ENCODE results near the gene MACROD1.
A peak's percentile ranks its signal among the peaks of the same experiment; 100 is the strongest.

The MACROD1 gene

DNA sequence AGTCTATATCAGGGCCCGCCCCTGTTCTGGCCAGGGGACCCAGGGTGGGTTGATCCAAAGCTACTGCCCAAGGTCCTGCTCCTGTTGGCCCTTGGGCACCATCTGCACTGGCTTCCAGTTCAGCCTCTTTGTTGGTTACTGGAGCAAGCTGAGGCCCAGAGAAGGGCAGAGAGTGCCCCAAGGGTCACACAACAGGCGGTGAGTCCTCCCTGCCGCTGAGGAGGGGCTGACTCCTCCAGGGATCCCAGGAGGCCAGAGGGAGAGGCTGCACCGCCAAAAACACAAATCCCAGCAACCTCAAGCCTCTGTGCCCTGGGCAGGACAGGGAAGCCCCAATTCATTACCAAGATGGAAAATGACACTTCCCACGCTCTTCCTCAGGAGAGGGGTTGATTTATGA is 61.3 kb downstream of the MACROD1 start:
- Histone ChIP-seq H3K9me3 (ENCODE audit: control insufficient read depth in 2 of 2, low read length in 2 of 2) (no peaks in the 10 kb centered on the region), H3K36me3 (ENCODE audit: control insufficient read depth in 2 of 2, insufficient read depth in 2 of 2, low read length in 2 of 2) (no peaks in the 10 kb centered on the region), H3K9ac (ENCODE audit: low read length in 2 of 2) (no peak overlapping the region), H3K4me1 (ENCODE audit: control insufficient read depth, insufficient read depth, low read length) (peaks cover 30% of the 10 kb centered on the region), H3K27ac (ENCODE audit: low read length) (no peak overlapping the region), H3K27me3 (ENCODE audit: control insufficient read depth in 1 of 2, insufficient read depth in 2 of 2, low read length in 2 of 2) (no peaks in the 10 kb centered on the region), H3K4me3 (ENCODE audit: low read length in 2 of 2) (no peak overlapping the region)

DNA sequence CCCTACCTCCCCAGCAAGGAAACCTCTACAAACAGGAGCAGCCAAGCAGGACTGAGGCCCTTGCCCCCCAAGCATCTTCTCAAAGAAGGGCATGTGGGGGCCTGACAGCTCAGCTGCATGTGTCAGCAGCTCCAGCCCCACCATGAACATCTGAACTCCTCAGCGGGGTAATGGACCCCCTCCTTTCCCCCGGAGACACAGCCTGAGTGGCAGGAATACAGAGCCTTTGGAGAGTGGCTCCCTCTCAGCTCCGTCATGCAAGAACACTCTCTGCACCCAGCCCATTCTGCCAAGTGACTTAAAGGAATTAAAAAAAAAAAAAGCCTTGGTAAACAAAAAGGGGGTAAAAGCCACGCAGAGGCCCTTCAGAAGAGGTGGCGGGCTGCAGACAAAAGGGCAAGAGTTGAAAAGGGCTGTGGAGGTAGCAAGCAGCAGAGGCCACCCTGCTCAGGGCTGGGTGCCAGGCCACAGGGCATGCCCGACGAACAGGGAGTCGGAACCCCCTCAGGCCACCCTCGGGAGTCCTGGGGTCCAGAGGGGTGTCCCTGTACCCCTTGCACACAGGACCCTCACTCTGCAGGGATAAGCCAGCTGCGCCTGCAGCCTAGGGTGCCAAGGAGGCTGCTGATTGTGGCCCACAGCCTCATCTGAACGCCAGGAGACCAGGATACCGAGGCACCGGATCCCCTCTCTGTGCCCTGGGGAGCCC is 62.5 kb downstream of the MACROD1 start:
- H3K36me3 ChIP-seq (ENCODE audit: control insufficient read depth in 2 of 2, insufficient read depth in 2 of 2, low read length in 2 of 2) = no peaks in the 10 kb centered on the region
- H3K9ac ChIP-seq (ENCODE audit: low read length in 2 of 2) = no peak overlapping the region
- no peaks in the 10 kb centered on the region for H3K9me3 ChIP-seq (ENCODE audit: control insufficient read depth in 2 of 2, low read length in 2 of 2)
- H3K4me1 ChIP-seq (ENCODE audit: control insufficient read depth, insufficient read depth, low read length) = peaks cover 33% of the 10 kb centered on the region
- H3K27ac ChIP-seq (ENCODE audit: low read length) = no peak overlapping the region
- H3K27me3 ChIP-seq (ENCODE audit: control insufficient read depth in 1 of 2, insufficient read depth in 2 of 2, low read length in 2 of 2) = no peaks in the 10 kb centered on the region
- no peak overlapping the region for H3K4me3 ChIP-seq (ENCODE audit: low read length in 2 of 2)

DNA sequence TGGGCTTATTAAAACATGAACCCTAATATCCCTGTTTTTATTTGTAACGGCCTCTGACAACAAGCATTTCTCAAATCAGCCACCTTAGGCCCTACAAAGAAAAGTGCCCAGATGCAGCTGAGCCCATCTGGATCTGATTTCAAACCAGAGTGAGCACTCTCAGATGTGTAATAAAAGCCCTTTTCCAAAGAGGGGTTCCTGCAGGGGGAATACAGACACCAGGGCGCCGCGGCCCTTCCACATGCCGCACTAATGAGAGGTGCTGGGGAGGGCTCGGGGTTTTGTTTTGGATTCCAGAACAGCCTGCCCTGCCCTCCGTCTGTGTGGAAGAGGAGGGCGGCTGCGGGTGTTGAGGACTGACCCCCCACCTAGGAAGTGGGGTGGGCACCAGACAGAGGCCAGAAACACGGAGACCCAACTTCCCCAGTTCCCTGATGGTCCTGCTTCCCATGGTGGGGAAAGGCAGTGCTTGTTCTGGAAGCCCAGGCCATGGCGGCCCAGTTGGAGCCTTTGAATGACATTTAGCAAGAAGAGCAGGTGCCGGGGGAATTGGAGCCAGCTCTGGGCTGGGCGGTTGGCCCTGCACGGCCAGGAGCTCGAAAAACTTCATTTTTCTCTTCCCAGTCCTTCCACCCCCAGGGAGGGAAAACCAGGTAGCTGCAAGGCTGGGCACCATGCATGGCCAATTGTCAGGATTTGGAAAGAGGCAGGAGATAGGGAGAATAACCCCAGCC is 63.7 kb downstream of the MACROD1 start:
- H3K36me3 ChIP-seq (ENCODE audit: control insufficient read depth in 2 of 2, insufficient read depth in 2 of 2, low read length in 2 of 2) = no peaks in the 10 kb centered on the region
- H3K9ac ChIP-seq (ENCODE audit: low read length in 2 of 2) = no peak overlapping the region
- no peaks in the 10 kb centered on the region for H3K9me3 ChIP-seq (ENCODE audit: control insufficient read depth in 2 of 2, low read length in 2 of 2)
- H3K4me1 ChIP-seq (ENCODE audit: control insufficient read depth, insufficient read depth, low read length) = peaks cover 43% of the 10 kb centered on the region
- no peak overlapping the region for H3K4me3 ChIP-seq (ENCODE audit: low read length in 2 of 2)
- H3K27me3 ChIP-seq (ENCODE audit: control insufficient read depth in 1 of 2, insufficient read depth in 2 of 2, low read length in 2 of 2) = no peaks in the 10 kb centered on the region
- no peak overlapping the region for H3K27ac ChIP-seq (ENCODE audit: low read length)

DNA sequence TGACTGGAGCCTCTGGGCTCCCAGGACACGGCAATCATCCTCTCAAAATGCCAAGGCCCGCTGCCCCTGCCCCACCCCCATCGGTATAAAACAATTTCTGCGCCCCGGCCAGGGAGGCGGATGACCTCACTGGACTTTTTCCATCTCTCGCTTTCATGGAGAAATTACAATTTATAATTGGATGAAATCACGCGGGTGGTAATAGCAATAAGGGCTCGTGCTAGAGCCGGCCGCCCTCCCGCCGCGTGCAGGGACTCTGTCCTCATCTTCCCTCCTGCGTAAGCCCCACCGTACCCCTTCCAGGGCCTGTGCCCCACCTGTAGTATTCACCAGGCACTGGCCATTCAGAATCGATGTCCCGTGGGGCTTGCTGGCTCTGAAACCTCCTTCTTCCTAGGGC is 64.5 kb downstream of the MACROD1 start:
- no peak overlapping the region for H3K9ac ChIP-seq (ENCODE audit: low read length in 2 of 2)
- H3K9me3 ChIP-seq (ENCODE audit: control insufficient read depth in 2 of 2, low read length in 2 of 2) = no peaks in the 10 kb centered on the region
- H3K36me3 ChIP-seq (ENCODE audit: control insufficient read depth in 2 of 2, insufficient read depth in 2 of 2, low read length in 2 of 2) = no peaks in the 10 kb centered on the region
- peaks cover 49% of the 10 kb centered on the region for H3K4me1 ChIP-seq (ENCODE audit: control insufficient read depth, insufficient read depth, low read length)
- H3K4me3 ChIP-seq (ENCODE audit: low read length in 2 of 2) = no peak overlapping the region
- no peak overlapping the region for H3K27ac ChIP-seq (ENCODE audit: low read length)
- no peaks in the 10 kb centered on the region for H3K27me3 ChIP-seq (ENCODE audit: control insufficient read depth in 1 of 2, insufficient read depth in 2 of 2, low read length in 2 of 2)

DNA sequence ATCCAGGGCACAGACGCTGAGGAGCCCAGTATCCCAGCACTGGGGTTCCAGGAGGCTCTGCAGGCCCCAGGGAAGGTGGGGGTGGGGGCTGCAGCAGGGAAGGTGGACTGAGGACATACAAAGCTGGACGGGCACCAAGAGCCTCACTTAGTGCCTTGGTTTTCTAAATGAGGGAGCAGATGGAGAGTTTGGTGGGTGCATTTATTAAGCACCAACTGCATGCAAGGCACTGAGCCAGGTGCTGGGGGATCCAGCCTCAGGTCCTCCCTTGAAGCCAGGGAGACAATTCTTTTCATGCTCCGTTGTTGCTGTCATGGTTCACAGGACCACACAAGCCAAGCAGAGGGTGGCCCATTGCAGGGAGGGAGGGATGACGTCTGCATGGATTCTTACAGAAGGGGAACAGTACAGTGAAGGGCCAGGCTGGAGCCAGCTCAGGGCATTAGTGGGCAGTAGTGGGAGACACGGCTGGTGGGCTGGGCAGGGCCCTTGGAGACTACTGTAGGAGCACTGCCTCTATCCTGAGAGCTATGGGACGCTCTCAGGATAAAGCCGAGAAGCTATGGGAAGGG is 65.0 kb downstream of the MACROD1 start:
- Histone ChIP-seq H3K9ac (ENCODE audit: low read length in 2 of 2) (no peak overlapping the region), H3K27me3 (ENCODE audit: control insufficient read depth in 1 of 2, insufficient read depth in 2 of 2, low read length in 2 of 2) (no peaks in the 10 kb centered on the region), H3K27ac (ENCODE audit: low read length) (no peak overlapping the region), H3K9me3 (ENCODE audit: control insufficient read depth in 2 of 2, low read length in 2 of 2) (no peaks in the 10 kb centered on the region), H3K36me3 (ENCODE audit: control insufficient read depth in 2 of 2, insufficient read depth in 2 of 2, low read length in 2 of 2) (no peaks in the 10 kb centered on the region), H3K4me3 (ENCODE audit: low read length in 2 of 2) (no peak overlapping the region), H3K4me1 (ENCODE audit: control insufficient read depth, insufficient read depth, low read length) (peaks cover 49% of the 10 kb centered on the region)

DNA sequence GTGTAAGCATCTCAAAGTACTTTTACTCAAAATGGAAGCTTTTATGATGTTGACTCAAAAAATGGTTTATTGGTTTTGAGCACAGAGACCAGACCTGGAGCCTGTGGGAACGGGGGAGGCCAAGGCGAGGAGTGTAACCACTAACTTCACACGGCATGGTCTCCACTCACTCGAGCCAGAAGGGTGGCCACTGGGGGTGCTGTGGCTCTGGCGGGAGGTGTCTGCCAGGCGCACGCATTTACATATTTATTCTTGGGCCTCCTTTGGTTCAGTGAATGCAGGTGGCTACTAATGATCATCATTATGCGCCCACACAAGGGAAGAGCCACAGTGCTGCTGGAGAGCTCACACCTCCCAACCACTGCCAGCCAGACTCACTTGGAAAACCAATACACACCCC is 65.6 kb downstream of the MACROD1 start:
- no peak overlapping the region for H3K27ac ChIP-seq (ENCODE audit: low read length)
- H3K36me3 ChIP-seq (ENCODE audit: control insufficient read depth in 2 of 2, insufficient read depth in 2 of 2, low read length in 2 of 2) = no peaks in the 10 kb centered on the region
- H3K4me3 ChIP-seq (ENCODE audit: low read length in 2 of 2) = no peak overlapping the region
- H3K27me3 ChIP-seq (ENCODE audit: control insufficient read depth in 1 of 2, insufficient read depth in 2 of 2, low read length in 2 of 2) = no peaks in the 10 kb centered on the region
- H3K4me1 ChIP-seq (ENCODE audit: control insufficient read depth, insufficient read depth, low read length) = peaks cover 54% of the 10 kb centered on the region
- H3K9ac ChIP-seq (ENCODE audit: low read length in 2 of 2) = no peak overlapping the region
- H3K9me3 ChIP-seq (ENCODE audit: control insufficient read depth in 2 of 2, low read length in 2 of 2) = no peaks in the 10 kb centered on the region

DNA sequence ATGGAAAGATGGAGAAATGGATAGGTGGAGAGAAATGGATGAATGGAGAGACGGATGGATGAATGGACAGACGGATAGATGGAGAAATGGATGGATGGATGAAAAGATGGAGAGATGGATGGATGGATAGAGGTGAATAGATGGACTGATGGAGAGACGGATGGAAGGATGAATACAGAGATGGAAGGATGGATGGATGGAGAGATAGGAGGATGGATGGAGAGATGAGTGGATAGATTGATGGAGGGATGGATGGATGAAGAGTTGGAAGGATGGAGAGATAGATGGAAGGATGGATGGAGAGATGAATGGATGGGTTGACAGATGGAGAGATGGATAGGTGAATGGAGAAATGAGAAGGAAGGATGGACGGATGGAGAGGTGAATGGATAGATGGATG is 66.5 kb downstream of the MACROD1 start:
- Histone ChIP-seq H3K27me3 (ENCODE audit: control insufficient read depth in 1 of 2, insufficient read depth in 2 of 2, low read length in 2 of 2) (no peaks in the 10 kb centered on the region), H3K4me1 (ENCODE audit: control insufficient read depth, insufficient read depth, low read length) (peaks cover 60% of the 10 kb centered on the region), H3K9ac (ENCODE audit: low read length in 2 of 2) (no peak overlapping the region), H3K9me3 (ENCODE audit: control insufficient read depth in 2 of 2, low read length in 2 of 2) (no peaks in the 10 kb centered on the region), H3K27ac (ENCODE audit: low read length) (no peak overlapping the region), H3K36me3 (ENCODE audit: control insufficient read depth in 2 of 2, insufficient read depth in 2 of 2, low read length in 2 of 2) (no peaks in the 10 kb centered on the region), H3K4me3 (ENCODE audit: low read length in 2 of 2) (no peak overlapping the region)

DNA sequence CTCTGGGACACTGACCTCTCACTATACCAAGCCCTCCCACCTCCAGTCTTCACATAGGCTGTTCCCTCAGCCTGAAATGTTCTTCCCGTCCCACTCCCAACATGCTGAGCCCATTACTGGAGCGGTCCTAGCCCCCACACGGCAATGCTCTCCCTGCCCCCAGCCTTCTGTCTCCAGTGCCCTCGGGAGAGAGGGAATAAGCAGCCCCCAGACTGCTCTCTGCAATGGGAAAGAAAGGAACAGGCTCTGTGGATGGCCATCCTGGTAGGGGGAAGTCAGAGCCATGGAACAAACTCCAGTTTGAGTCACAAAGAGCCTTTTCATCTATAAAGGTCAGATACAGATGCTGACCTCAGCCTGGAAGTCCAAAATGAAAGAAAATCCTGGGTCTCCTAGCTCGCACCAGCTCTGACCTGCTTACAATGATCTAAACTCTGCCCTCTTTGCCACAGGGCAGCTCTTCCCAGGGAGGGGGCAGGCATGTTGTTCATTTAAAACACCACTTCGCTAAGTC is 67.5 kb downstream of the MACROD1 start:
- Histone ChIP-seq H3K9me3 (ENCODE audit: control insufficient read depth in 2 of 2, low read length in 2 of 2) (no peaks in the 10 kb centered on the region), H3K4me1 (ENCODE audit: control insufficient read depth, insufficient read depth, low read length) (peaks cover 65% of the 10 kb centered on the region), H3K27ac (ENCODE audit: low read length) (peak overlapping the region; percentile 89), H3K27me3 (ENCODE audit: control insufficient read depth in 1 of 2, insufficient read depth in 2 of 2, low read length in 2 of 2) (no peaks in the 10 kb centered on the region), H3K4me3 (ENCODE audit: low read length in 2 of 2) (no peak overlapping the region), H3K9ac (ENCODE audit: low read length in 2 of 2) (no peak overlapping the region), H3K36me3 (ENCODE audit: control insufficient read depth in 2 of 2, insufficient read depth in 2 of 2, low read length in 2 of 2) (no peaks in the 10 kb centered on the region)

DNA sequence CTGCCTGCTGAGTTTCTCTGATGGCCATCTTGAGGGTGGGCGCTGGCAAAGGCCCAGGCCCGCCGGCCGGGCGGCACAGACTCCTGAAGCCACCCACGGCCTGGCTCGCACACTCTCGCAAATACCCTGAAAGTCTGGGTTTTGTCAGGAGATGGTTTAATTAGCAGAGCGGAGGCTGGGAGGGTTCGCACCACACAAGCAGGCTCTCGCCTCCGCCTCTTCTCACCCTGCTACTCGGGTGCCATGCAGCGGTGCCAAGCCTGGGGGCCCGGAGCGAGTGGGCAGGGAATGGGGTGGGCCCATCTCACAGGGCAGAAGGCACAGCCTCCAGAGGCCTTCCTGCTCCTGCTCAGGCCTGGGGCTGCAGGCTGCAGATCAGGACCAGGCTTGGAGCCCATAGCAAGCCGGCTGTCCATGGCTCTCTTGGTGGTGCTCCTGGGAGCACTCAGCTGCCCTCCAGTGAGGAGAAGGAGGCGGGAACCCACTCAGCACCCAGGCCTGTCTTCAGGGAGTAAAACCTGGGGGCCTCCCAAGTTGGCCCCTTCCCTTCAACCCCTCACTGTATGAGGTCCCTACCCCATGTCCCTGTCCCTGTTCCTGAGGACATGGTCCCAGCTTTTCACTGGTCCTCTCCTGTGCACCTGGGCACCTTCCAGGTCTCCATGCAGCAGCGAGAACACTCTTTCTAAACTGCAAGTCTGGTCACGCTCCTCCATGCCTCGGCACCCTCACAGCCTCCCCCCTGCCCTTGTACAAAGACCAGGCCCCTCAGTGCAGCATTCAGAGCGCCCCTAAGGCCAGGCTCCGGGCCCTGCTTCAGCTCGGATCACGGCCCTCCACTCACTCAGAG is 68.2 kb downstream of the MACROD1 start:
- Histone ChIP-seq H3K27ac (ENCODE audit: low read length) (peak overlapping the region; percentile 89), H3K4me1 (ENCODE audit: control insufficient read depth, insufficient read depth, low read length) (peaks cover 69% of the 10 kb centered on the region), H3K4me3 (ENCODE audit: low read length in 2 of 2) (peak overlapping the region in 1 of 2 donors; percentile 44), H3K9me3 (ENCODE audit: control insufficient read depth in 2 of 2, low read length in 2 of 2) (no peaks in the 10 kb centered on the region), H3K9ac (ENCODE audit: low read length in 2 of 2) (peak overlapping the region in 1 of 2 donors; percentile 27), H3K27me3 (ENCODE audit: control insufficient read depth in 1 of 2, insufficient read depth in 2 of 2, low read length in 2 of 2) (no peaks in the 10 kb centered on the region), H3K36me3 (ENCODE audit: control insufficient read depth in 2 of 2, insufficient read depth in 2 of 2, low read length in 2 of 2) (no peaks in the 10 kb centered on the region)

DNA sequence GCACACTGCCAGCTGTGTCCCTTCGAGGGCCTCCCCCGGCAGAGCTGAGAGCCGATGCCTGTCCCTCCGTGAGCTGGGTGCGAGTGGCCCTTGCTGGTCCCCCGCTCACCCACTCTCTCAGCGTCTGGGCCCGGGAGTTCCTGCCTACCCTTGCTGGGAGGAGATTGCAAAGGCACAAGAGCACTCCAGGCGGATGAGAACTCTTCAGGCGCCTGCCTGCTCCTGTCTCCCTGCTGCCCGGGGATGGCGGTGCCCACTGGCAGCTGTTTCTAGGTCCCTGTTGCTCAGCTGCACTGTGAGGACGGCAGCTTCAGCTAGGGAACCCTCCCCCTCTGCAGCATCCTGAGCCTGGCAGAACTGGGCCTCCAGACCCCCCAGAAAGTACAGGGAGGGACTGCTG is 69.1 kb downstream of the MACROD1 start:
- Histone ChIP-seq H3K36me3 (ENCODE audit: control insufficient read depth in 2 of 2, insufficient read depth in 2 of 2, low read length in 2 of 2) (no peaks in the 10 kb centered on the region), H3K27me3 (ENCODE audit: control insufficient read depth in 1 of 2, insufficient read depth in 2 of 2, low read length in 2 of 2) (no peaks in the 10 kb centered on the region), H3K4me3 (ENCODE audit: low read length in 2 of 2) (peak overlapping the region in 1 of 2 donors; percentile 44), H3K9ac (ENCODE audit: low read length in 2 of 2) (peak overlapping the region; percentile 27 to 60), H3K27ac (ENCODE audit: low read length) (peak overlapping the region; percentile 89), H3K9me3 (ENCODE audit: control insufficient read depth in 2 of 2, low read length in 2 of 2) (no peaks in the 10 kb centered on the region), H3K4me1 (ENCODE audit: control insufficient read depth, insufficient read depth, low read length) (peaks cover 71% of the 10 kb centered on the region)
